Ascending aorta (tissue), 2 donors: ENCODE measurements around the gene GPNMB. TPM values are rescaled to one million over a fixed set of nuclear protein-coding genes. Genes with fewer than 3 reads are reported as not detected.

ENCODE experiments used
- DNase-seq, 2 donors: peaks; one replicate each; pipeline ENCODE4 v3.0.0-alpha.2; 2019; ENCODE audit warnings: low spot score in 2 of 2
- H3K27ac ChIP-seq, 2 donors: fragments of 200-600 bp; sonication (generic); one replicate each; pipeline ENCODE4 v1.5.1; 2016 to 2017; ENCODE audit warnings: mild to moderate bottlenecking in 1 of 2
- H3K27me3 ChIP-seq: fragments of 200-600 bp; sonication (generic); one replicate; pipeline ENCODE4 v1.5.1; 2017
- H3K36me3 ChIP-seq, 2 donors: fragments of 200-600 bp; sonication (generic); one replicate each; pipeline ENCODE4 v1.5.1; 2016
- H3K4me1 ChIP-seq, 2 donors: fragments of 200-600 bp; sonication (generic); one replicate each; pipeline ENCODE4 v1.5.1; 2016 to 2017; ENCODE audit warnings: mild to moderate bottlenecking in 1 of 2
- H3K4me3 ChIP-seq, 2 donors: fragments of 200-600 bp; sonication (generic); one replicate each; pipeline ENCODE4 v1.5.1; 2016 to 2017; ENCODE audit warnings: mild to moderate bottlenecking in 1 of 2
- H3K9me3 ChIP-seq, 2 donors: fragments of 200-600 bp; sonication (generic); one replicate each; pipeline ENCODE4 v1.5.1; 2016
- intact Hi-C: fragments of 100-400 bp; cut with DNase I; formaldehyde crosslinking; loops from one replicate; pipeline ENCODE4 v1.15.1; 2023
- total RNA-seq: library from RNA; depleted of rRNA; stranded (reverse); fragments of >200 nt; gene quantifications from one replicate; pipeline ENCODE4 v1.1.0, GENCODE V29; 2016
- TF ChIP-seq, protein P1 (sequence below), 3 experiments: fragments of 200-600 bp in 2 of 3; fragments of 450-650 bp in 1 of 3; sonication (generic) in 2 of 3; IDR thresholded peaks; one replicate each; pipeline ENCODE4 v1.5.1; 2016 to 2019; ENCODE audit warnings: antibody characterized with exemption in 3 of 3, mild to moderate bottlenecking in 1 of 3, moderate library complexity in 1 of 3

GPNMB gene
- total RNA-seq, 1 donor from 2014 or later: 46.4 TPM

DNA sequence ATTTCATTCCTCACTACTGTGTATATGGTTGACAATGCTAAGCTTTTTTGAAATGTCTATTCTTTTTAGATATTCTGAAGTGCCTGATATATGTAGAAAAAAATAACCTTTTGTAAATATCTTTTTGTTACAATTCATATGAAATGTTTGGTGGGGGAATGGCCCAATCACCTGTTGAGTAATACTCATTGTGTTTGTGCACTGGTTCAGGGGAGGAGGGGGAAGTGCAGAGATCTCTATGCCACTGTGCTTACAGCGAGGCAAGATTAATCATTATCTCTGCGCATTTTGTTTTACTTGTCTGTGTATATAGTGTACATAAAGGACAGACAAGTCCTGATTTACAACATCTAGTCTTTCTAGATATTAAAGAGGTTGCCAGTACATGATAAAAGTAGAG, 39.6 kb upstream of the GPNMB start:
- H3K36me3 ChIP-seq: no peaks in the 10 kb centered on the region
- TF ChIP-seq, protein P1, sequence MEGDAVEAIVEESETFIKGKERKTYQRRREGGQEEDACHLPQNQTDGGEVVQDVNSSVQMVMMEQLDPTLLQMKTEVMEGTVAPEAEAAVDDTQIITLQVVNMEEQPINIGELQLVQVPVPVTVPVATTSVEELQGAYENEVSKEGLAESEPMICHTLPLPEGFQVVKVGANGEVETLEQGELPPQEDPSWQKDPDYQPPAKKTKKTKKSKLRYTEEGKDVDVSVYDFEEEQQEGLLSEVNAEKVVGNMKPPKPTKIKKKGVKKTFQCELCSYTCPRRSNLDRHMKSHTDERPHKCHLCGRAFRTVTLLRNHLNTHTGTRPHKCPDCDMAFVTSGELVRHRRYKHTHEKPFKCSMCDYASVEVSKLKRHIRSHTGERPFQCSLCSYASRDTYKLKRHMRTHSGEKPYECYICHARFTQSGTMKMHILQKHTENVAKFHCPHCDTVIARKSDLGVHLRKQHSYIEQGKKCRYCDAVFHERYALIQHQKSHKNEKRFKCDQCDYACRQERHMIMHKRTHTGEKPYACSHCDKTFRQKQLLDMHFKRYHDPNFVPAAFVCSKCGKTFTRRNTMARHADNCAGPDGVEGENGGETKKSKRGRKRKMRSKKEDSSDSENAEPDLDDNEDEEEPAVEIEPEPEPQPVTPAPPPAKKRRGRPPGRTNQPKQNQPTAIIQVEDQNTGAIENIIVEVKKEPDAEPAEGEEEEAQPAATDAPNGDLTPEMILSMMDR (IDR thresholded peaks at IDR 0.05): no peak
- H3K4me1 ChIP-seq: no peaks in the 10 kb centered on the region
- H3K27me3 ChIP-seq: no peaks in the 10 kb centered on the region
- no peak overlapping the region for H3K27ac ChIP-seq
- DNase-seq: no peak
- H3K4me3 ChIP-seq: no peak overlapping the region
- intact Hi-C loops: no loop called here
- no peaks in the 10 kb centered on the region for H3K9me3 ChIP-seq

DNA sequence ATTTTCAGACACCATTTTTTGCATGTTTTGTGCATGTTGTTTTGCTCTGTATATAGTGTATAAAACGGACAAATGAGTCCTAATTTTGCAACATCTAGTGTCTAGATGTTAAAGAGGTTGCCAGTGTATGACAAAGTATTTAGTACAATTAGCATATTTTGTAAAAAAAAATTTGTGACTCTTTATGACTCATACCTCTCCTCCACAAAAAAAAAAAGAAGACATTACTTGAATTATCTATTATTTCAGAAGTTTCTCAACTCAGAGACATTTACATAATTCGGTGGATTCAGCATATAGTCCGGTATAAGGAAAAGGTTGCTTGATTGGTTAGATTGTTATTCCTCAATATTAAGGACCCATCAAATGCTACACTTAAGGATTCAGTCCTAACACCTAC, 38.7 kb upstream of the GPNMB start:
- intact Hi-C loops: no loop called here
- no peaks in the 10 kb centered on the region for H3K4me1 ChIP-seq
- DNase-seq: no peak
- TF ChIP-seq, protein P1 (IDR thresholded peaks at IDR 0.05): no peak
- no peaks in the 10 kb centered on the region for H3K27me3 ChIP-seq
- H3K27ac ChIP-seq: no peak overlapping the region
- no peaks in the 10 kb centered on the region for H3K36me3 ChIP-seq
- H3K9me3 ChIP-seq: no peaks in the 10 kb centered on the region
- H3K4me3 ChIP-seq: no peak overlapping the region

DNA sequence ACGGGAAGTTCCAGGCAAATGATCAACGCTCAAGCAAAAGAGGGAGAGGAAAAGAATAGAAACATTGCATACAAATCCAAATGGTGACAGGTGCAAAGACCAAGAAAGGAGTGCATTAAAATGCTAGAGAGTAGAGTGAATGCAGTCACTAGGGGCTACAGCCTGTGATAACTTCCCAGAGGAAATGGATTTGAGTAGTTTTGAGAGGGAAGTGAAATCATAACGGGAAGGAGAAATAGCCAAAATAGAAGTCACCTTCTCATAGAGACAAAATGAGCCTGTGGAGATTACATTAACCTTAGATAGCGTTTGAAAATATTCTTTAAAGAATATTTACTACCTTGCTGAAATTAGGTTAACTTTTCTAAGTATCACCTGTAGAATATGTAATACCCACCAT, 38.3 kb upstream of the GPNMB start:
- Histone ChIP-seq H3K27ac (no peak overlapping the region), H3K9me3 (no peaks in the 10 kb centered on the region), H3K36me3 (no peaks in the 10 kb centered on the region), H3K4me1 (no peaks in the 10 kb centered on the region), H3K4me3 (no peak overlapping the region), H3K27me3 (no peaks in the 10 kb centered on the region)
- intact Hi-C loops: no loop called here
- TF ChIP-seq, protein P1 (IDR thresholded peaks at IDR 0.05): no peak
- DNase-seq: no peak

DNA sequence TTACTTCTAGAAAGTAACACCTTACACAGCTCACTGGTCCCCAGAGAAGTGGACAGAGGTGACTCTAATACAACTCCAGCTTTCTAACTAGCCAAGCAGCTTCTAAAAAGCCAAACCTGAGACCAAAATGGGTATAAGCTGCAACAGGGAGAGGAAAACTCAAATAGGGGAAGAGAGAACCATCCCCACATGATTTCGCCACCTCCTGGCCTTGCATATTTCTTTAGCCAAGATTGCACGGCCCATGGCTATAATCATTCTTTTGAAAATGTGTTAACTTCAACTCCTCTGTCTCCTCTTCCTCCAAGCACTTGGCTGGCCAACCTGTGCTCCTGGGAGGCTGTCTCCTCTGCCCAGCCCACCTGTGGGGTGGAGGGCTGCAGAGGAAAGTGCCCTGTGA, 36.1 kb upstream of the GPNMB start:
- intact Hi-C loops: no loop called here
- H3K36me3 ChIP-seq: no peaks in the 10 kb centered on the region
- no peaks in the 10 kb centered on the region for H3K27me3 ChIP-seq

DNA sequence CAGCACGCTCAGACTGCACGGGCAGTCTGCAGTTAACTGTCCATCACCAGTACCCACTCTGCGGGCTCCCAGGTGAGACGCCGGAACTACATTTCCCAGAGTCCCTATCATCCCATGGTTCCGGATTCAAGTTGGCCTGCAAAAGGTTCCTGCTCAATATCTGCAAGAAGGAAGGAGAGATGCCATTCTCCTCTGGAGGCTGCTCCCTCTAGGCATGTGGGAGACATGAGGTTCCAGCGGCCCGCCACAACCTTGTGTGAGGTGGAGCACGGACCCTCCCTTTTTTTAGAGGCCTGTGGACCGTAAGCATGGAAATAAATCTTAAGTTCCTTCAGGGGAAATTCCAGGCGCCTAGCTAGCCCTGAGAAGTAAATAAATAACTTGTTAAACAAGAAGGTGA, 35.0 kb upstream of the GPNMB start:
- no peak overlapping the region for H3K4me3 ChIP-seq
- no peaks in the 10 kb centered on the region for H3K36me3 ChIP-seq
- TF ChIP-seq, protein P1 (IDR thresholded peaks at IDR 0.05): no peak
- intact Hi-C loops: no loop called here
- no peaks in the 10 kb centered on the region for H3K27me3 ChIP-seq
- DNase-seq: no peak
- H3K9me3 ChIP-seq: no peaks in the 10 kb centered on the region
- H3K4me1 ChIP-seq: no peaks in the 10 kb centered on the region
- no peak overlapping the region for H3K27ac ChIP-seq

More for the DNA sequence above, 36.1 kb upstream of the GPNMB start:
- TF ChIP-seq, protein P1 (IDR thresholded peaks at IDR 0.05): no peak
- Histone ChIP-seq H3K4me3 (no peak overlapping the region), H3K27ac (no peak overlapping the region), H3K4me1 (no peaks in the 10 kb centered on the region), H3K9me3 (no peaks in the 10 kb centered on the region)
- DNase-seq: no peak

DNA sequence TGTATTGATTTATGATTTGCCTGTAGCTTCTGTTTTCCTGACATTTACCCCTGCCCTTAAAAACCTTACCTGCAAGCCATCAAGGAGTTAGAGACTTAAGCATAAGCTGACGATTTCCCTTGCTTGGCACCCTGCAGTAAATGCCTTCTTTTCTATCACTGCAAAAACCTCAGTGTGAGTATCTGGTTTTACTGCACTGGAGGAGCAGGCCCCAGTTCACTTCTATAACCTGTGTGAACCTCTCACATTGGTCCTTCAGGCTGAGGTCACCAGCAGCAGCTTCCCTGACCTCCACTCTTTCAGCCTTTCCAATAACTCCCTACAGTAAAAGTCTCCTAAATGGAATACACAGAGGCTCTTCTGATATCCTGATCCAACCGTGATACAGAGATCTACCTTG, 34.2 kb upstream of the GPNMB start:
- DNase-seq: no peak
- Histone ChIP-seq H3K27ac (no peak overlapping the region), H3K4me1 (no peaks in the 10 kb centered on the region), H3K27me3 (no peaks in the 10 kb centered on the region), H3K9me3 (no peaks in the 10 kb centered on the region), H3K4me3 (no peak overlapping the region), H3K36me3 (no peaks in the 10 kb centered on the region)
- TF ChIP-seq, protein P1 (IDR thresholded peaks at IDR 0.05): no peak
- intact Hi-C loops: no loop called here
